Stimulated activated CD4-positive, alpha-beta T cell treated with anti-CD3 and anti-CD28 coated beads, Interleukin-12 subunit alpha, Interleukin-12 subunit beta, amount 100 ng/mL, for 48 hours (primary cell): ENCODE measurements around the gene KDM4C.

ENCODE experiments used
- DNase-seq, 3 donors: peaks; one replicate each; pipeline ENCODE4 v3.0.0-alpha.2; 2020; ENCODE audit warnings: low read depth in 2 of 3, low spot score in 1 of 3

Gene KDM4C

DNA sequence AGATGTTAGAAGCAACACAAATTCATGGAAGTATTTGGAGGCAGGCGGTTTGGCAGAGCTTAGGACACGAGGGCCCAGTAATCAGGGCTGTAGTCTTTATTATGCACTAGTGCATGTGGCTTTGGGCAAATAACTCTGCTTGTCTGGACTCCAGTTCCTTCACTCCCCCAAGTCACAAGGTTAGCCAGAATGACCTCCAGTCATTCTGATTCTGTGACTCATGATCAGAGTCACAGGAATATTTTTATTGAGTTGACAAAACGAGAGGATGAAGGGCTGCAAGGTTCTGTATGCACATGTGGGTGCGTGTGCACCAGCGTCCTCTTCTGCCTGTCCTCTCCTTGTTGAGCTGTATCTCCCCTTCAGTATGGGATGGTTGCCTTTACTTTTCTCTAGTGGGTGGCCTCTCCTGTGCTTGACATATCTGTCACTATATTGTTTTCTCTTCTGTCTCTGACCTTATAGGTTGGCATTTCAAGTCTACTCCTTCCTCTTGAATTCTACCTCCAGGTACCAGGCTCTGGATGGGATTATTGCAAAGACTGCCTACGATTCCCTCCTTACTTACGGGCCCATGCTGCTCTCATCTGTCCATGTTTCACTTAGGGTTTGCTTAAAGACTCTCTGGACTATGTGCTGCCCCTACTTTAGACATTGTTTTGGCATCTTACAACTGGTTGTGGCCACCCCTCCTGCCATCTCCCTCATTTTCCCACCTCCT lies 94.6 kb downstream of the KDM4C start:
- DNase-seq, result no peak

DNA sequence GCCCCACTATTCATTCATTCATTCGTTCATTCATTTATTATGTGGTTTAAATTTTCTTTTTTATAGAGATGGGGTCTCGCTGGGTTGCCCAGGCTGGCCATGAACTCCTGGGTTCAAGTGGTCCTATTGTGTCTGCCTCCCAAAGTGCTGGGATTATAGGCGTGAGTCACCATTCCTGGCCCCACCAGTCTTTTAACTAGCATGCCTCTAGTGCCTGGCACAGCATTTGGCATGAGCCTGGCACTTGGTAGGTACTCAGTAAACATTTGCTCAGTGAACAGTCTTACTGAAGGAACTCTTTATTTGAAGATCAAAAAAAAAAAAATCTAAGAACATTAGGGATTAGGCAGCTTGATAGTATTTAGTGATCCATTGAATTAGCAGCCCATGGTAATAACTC lies 98.1 kb downstream of the KDM4C start:
- DNase-seq, result no peak

DNA sequence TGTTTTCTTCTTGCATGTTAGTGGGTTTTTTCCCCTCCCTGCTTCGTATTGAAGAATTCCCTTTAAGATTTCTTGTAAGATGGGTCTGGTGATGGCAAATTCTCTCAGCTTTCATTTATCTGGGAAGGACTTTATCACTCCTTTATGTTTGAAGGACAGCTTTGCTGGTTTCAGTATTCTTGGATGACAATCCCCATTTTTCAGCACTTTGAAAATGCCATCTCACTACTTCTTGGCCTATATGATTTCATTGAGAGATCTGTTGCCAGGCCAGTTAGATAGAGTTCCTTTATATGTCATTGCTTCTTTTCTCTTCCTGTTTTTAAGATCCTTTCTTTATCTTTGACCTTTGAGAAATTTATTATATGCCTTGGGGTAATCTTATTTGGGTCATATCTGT lies 106.3 kb downstream of the KDM4C start:
- no peak for DNase-seq

DNA sequence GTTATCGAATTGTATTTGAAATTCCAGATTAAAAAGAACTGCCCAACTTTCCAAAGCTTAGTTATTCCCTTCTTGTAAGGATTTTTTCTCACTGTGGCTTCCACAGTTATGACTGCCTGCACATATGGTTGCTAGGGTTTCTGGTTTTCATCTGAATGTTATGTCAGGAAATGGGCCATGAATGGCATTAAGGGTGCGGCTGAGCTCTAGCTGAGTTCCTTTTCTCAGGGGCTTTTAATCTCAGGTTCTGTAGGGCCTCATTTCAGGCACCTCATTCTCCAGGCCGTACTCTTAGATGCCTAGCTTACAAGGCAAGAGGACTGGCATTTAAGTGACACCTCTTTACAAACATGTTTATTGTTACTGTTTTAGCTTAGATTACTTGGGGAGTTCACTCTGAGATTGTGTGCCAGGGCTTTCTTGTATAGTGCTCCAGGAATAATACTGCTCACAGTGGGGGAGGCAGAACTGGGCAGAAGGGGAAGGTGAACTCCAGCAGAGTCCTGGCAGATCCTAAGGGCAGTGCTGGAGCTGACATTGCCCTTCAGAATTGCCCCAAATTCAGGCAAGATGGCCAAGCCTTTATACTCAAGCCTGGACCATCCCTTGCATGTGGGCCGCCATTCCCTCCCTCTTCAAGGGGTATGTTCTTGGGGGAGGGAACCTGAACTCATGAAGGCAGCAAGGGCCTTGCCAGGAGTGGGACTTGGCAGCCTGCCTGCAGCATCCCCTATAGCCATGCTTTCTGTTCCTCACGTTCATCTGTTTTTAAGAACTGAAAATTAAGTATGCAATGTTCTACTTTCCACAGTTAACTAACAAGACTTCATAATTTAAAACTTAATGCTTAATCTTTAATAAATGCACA lies 111.5 kb downstream of the KDM4C start:
- DNase-seq, result no peak

DNA sequence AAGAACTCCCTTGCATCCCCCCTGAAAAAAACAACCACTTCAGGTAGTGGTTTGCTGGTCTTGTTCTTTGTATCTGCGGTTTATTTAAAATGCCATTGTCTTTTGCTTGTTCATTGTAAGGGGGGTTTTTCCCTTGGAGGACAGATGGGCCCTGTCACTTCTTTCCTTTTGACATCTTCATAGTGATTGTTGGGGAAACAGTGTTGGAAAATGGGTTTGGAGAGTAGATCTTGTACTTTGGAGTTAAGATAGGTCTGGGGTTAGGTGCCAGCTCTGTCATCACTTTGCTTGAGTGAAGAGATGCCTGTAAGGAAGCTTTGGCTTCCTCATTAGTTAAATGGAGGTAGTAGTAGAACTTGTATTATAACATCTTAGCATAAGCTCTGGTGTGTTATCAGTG lies 112.4 kb downstream of the KDM4C start:
- DNase-seq, result no peak

DNA sequence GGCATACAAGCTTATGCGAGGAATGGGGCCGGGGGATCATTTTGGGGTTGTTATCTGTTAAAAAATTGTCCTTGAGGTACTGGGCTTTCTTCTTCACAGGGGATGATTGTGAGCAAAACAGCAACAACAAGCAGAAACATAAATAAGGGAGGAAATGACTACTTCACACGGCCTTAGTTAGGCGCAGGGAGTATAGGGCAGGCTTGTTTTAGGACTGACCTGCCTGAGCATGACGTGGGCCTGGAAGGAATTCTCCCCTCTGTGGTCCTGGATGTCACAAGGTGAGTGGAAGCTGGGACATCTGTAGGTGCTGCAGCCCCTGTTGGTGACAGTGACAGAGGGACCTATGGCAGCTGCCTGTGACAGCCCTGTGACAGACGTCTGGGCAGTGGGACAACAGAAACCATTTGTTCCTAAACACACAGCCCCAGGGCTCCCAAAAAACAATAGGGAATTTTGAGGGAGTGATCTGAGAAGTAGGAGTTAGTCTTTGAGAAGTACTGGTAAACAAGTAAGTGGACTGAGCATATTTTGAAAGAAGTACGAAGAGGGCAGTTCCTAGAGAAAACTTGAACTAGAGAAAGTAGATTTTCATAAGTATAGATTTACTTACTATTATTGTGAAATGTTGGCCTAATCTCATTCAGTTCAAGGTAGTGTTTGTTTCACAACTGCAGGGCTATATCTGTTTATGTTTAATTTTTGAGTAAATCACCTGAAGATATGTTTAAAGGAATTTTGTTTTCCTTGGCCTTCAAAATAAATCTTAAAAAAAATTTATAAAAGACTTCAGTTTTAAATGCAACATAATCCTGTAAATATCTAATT lies 113.1 kb downstream of the KDM4C start:
- DNase-seq, result no peak

DNA sequence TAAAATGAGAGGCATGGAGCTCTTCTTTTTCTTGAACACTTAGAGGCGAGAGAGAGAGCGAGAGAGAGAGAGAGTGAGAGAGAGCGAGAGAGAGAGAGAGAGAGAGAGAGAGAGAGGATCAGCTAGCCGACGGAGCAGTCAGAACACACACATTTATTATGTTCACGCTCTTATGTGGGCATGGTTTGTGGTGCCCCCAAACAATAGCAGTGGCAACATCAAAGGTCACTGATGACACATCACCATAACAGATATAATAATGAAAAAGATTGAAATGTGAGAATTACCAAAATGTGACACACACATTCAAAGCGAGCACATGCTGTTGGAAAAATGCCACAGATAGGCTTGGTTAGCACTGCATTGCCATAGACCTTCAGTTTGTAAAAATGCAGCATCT lies 116.1 kb downstream of the KDM4C start:
- no peak for DNase-seq

DNA sequence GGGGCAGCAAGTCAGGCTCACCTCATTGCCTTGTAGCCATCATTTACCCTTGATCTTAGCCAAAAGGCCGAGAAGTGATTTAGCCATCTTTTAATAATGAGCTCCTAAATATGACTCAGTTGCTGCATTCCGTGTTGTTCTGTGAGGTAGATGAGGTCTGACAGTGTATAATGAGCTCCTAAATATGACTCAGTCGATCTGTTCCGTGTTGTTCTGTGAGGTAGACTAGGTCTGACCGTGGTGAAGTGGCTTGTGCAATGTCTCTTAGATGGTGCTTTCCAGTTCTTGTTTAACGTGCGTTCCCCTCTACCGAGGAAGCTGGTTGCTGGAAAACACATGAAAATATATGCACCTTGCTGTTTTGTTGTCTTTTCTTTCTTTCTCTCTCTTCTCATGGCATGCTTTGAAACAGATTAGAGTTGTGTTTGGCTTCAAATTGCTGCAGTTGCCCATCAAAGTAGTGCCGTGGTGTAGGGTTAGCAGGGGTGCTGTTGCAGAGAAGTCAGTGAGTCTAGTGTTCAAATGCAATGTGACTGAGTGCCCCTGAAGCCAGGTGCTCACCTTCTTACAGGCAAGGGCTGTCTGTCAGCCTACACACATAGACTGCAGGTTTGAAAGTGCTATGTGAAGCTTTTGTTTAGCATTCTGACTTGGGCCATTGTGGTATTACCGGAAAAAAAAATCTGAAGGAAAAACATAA lies 118.6 kb downstream of the KDM4C start:
- DNase-seq, result no peak

DNA sequence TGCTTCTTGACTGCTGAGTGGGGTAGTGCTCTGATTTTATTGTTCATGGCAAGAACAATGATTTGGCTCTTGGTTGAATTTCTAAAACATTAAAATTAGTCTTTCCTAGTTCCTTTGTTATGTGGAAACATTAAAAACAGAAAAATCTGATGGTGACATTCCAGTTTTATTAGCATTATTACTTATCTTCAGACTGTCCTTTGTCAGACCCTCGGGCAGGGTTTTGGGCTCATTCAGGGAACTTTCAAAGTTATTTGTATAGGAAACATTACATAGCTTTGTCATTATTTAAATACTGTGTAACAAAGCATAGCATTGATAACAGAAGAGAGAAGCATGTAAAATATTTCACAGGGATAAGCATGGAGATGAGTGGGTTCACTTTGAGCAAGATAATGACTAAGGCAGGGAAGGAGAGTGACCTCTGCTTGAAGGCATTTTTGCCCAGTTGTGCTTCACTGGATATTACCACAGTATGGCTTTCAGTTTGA lies 119.9 kb downstream of the KDM4C start:
- DNase-seq, result no peak

DNA sequence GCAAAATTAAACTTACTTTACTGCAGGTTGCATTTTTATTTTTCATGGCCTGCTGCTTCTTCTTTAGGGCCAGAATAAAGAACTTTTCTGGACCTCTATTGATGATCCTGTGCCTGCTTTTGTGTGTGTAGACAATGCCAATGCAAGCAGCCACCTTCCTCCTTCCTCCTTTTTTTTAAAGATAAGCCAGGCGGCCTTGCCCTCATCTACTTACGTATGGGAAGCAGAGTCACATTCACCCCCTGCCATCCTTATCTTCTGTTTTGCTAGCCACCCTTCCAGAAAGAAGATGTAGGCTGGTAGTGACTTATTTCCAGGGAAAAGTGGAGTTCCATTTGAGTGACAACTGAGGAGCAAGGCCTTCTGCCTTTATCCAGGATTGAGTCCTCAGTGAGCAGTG lies 122.9 kb downstream of the KDM4C start:
- no peak for DNase-seq

DNA sequence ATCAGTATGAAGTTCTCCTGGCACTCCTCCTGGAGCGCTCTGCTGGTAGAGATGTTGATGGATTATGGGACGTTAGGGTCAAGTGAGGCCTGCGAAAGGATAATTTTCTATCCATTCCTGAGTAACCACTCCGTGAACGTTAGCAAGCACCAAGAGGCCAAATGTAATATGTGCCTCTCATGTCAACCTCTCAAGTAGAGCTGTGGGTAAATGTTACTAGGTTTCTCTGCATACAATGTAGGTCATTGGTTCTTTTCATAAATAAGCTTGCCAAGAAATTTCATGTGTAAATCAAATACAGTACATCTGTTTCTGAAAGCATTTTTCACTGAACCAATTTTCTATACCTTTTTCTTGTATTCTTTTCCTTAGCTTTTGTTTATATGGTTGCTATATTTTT lies 126.3 kb downstream of the KDM4C start:
- DNase-seq, result no peak

DNA sequence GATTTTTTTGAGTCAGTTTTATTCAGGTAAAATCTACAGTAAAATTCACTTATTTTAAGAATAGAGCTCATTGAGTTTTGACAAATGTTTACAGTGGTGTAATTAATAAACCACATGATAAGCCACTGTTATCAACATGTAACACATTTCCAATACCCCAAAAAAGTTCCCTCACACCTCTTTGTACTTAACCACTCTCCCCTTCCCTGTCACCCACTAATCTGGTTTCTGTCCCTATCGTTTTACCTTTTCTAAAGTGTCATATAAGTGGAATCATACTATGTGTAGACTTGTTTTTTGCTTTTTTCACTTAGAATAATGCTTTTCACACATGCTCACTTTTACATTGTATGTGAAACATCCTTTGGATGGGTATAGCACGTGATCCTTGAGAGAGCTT lies 127.2 kb downstream of the KDM4C start:
- no peak for DNase-seq

DNA sequence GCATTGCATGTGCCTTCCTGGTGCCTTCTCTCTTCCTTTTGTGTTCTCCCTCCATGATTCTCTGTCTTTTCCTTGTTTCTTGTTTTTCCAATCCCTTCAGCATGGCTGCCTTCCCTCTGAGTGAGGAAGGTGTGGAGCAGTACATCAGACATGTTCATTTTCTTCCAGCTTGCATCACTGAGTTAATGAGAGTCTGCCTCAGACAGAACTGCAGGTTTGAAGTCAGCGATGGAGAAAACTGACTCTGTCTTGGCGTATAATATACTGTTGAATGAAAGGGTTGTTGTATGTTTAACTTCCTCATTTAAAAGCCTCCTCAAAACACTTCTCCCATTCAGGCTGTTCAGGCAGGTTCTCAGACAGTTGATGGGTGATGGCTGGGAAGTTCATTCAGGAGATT lies 129.3 kb downstream of the KDM4C start:
- no peak for DNase-seq

DNA sequence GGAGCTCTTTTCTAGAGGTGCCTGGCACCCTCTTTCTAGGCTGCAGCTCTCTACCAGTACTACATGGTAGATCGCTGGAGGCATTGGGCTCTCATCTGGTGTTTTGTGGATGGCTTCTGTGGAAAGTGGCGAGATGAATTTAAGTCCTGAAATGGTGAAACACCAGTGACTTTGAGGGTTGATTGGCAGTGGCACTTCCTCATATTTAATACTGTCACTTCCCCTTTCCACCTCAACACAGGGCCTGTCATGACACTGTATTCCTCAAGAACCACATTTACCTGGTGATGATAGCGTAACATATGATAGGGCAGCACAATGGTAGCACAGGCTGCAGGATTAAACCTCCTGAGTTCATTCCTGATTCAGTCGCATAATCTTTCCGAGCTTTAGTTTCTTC lies 132.1 kb downstream of the KDM4C start:
- DNase-seq, result no peak

DNA sequence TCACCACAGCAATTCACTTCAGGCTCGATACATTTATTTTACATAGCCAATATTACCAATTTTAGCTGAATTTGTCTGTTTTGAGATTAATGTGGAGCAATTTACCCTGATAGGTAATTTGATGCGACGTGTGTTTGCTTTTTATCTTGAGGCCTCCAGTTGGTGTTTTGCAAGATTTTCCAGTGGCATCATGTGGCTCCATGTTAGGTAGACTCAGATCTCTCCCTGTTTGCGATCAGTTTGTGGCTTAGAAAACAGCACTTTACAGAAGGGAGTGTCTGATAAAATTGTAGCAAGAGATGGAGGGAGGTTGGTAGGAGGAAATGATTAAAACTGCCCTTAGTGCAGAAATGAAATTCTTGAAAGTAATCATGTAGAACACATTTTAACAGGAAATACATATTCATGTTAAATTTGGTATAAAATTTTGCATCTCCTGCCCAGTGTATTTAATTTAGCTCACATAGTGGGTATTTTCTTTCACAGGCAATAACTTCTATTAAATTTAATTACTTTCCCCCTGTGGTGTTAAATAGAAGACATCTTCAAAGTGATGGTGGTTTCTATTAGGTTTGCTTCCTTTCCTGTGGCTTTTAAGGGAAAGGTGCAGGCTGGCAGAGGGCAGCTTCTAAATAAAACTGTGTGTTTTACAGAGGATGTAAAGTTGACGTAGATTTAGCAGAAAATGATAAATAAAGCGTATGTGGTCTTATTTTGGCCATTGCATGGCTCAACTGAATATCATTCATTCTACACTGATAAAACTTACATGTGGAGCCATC lies 135.8 kb downstream of the KDM4C start:
- DNase-seq, result no peak

DNA sequence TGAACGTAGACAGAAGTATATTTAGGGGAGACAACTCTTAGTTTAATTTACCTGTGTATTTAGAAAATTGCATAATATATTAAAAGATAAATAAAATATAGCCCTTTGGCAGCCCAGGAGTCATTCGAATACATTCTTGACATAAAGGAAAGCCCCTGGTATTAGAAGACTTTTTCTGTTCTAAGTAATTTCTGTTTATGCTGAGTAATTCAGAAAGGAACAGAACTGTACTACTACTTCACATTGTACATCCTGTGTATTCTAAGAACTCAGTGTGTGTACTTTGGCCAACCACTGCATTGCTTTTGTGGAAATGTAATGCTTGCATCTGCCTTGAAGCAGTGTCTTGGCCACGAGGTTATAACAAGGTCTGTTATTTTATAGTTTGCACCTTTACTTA lies 136.4 kb downstream of the KDM4C start:
- DNase-seq, result no peak

DNA sequence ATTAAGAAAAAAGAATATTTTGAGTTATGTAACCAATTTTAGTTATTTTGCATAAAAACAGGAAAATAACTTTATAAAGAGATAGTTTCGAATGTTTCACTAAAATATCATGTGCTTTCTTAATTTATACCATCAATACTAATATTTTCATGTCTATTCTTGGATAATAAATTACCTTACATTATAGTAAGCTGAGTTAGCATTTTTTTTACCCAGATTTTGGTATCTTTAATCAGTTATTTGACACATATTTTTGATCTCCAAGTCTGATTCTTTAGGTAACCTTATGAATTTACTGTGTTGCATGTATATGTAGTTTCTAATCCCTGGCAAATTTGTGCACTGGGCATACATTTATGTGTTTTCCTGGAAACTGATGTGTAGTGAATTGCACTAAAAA lies 138.0 kb downstream of the KDM4C start:
- DNase-seq, result no peak

DNA sequence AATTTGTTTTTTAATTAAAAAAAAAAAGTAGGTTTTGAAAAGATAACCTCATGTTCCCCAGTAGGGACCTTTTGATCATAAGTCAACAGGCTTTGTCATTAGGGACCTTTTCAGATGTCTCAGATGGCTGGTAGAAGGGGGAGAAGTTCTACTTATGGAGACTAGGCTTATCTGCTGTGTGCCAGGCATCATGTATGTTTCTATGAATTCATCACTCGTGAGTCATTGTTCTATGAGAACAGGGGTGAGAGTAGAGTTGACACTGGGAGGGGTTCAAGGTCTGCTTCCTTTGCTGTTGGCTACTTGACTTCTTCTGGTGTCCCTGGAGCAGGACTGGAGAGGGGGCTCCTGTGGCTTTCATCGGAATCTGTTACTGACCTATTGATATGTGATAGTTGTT lies 138.8 kb downstream of the KDM4C start:
- no peak for DNase-seq

DNA sequence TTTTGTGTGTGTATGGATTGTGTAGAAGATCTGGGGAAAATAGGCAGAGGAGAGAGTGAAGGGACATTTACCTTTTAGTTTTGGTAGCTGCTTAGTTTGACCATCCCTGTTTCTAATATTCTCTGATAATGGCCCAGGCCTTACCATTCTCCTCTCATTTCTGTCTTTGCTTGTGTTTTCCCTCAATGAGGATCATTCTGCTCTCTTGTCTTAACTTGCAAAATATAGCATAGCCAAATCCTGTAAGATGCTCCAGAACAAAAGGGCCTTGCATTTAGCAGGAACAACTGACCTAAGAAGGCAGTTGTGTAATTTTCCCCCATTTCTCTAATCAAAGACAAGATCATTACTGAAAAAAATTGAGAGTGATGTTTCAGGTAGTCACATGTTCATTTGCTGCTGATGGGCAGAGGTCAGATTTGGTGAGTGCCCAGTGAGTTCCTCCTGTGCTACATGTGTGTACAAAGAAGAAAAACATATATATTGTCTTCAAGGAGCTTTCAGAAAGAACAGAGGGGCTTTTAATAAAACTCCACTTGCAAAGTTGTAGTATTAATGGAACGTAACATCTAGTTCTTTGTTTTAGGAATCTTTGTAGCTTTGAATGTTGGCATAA lies 139.5 kb downstream of the KDM4C start:
- no peak for DNase-seq

DNA sequence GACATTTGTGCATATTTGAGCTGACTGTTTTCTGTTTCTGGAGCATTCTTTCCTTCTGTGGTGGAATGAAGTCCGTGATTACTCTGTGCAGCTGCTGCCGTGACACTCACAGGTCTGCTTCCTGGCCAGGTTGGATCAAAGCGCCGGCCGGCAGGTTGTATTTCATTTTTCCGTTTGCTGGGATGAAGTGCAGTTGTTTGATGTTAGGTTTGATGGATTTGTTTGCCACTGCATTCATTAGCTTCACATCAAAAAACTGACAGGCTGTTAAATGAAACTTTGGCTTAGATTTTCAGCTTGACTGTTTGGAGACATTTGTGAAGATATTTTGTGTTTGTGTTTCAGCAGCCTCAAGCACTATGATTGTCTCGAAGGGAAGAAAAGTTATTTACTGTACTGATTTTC lies 140.1 kb downstream of the KDM4C start:
- no peak for DNase-seq
